Fibroblast of villous mesenchyme (primary cell): ENCODE results near the gene SPACDR. TPM values are rescaled to one million over a fixed set of nuclear protein-coding genes. Genes with fewer than 3 reads are reported as not detected.
"Not testable (repeated sequence)": the region's sequence is repeated elsewhere in the genome, so short reads cannot be mapped to it uniquely, and the experiment has no call there.

Experiments
- DNase-seq: peaks from one replicate; pipeline ENCODE4 v3.0.0-alpha.2; 2010; ENCODE audit warnings: low read depth
- H3K4me3 ChIP-seq: 2 replicates; pipeline ENCODE4 v1.5.1; 2011; ENCODE audit warnings: low read depth, mild to moderate bottlenecking, low read length
- total RNA-seq: library from RNA; depleted of rRNA; stranded (reverse); fragments of >200 nt; gene quantifications from 2 replicates; pipeline ENCODE4 v1.2.3, GENCODE V29; 2012
- TF ChIP-seq, protein P1 (sequence below): IDR thresholded peaks from 2 replicates; pipeline ENCODE4 v1.5.1; 2012; ENCODE audit warnings: low read depth, mild to moderate bottlenecking, low read length; ENCODE audit not compliant: insufficient read depth

Gene SPACDR, protein sequence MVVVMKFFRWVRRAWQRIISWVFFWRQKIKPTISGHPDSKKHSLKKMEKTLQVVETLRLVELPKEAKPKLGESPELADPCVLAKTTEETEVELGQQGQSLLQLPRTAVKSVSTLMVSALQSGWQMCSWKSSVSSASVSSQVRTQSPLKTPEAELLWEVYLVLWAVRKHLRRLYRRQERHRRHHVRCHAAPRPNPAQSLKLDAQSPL
- not detected in 2 replicates for total RNA-seq

DNA sequence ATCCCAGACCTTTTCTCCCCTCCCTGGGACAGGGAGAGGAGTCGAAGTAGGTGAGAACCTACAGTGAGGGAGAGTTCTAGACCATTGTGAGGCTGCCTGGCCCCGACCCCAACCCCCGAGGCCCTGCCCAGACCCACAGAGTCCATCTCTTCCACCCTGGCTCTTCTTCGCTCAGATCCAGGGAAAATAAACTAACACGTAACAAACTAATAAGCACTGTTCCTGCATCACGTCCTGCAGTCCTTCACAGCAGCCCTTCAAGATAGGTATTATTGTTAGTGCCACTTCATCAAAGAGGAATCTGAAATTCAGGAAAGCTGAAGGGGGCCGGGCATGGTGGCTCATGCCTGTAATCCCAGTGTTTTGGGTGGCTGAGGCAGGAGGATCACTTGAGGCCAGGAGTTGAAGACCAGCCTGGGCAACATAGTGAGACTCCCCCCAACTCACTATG lies at the start of gene SPACDR:
TSS of gene SPACDR (minus strand) at position 51 of the 451 bp plus-strand sequence. CDS start 235 bp downstream, outside the sequence.
- no peak within 1 kb of the TSS for H3K4me3 ChIP-seq
- no peak for DNase-seq
- TF ChIP-seq, protein P1, sequence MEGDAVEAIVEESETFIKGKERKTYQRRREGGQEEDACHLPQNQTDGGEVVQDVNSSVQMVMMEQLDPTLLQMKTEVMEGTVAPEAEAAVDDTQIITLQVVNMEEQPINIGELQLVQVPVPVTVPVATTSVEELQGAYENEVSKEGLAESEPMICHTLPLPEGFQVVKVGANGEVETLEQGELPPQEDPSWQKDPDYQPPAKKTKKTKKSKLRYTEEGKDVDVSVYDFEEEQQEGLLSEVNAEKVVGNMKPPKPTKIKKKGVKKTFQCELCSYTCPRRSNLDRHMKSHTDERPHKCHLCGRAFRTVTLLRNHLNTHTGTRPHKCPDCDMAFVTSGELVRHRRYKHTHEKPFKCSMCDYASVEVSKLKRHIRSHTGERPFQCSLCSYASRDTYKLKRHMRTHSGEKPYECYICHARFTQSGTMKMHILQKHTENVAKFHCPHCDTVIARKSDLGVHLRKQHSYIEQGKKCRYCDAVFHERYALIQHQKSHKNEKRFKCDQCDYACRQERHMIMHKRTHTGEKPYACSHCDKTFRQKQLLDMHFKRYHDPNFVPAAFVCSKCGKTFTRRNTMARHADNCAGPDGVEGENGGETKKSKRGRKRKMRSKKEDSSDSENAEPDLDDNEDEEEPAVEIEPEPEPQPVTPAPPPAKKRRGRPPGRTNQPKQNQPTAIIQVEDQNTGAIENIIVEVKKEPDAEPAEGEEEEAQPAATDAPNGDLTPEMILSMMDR, result no peak

DNA sequence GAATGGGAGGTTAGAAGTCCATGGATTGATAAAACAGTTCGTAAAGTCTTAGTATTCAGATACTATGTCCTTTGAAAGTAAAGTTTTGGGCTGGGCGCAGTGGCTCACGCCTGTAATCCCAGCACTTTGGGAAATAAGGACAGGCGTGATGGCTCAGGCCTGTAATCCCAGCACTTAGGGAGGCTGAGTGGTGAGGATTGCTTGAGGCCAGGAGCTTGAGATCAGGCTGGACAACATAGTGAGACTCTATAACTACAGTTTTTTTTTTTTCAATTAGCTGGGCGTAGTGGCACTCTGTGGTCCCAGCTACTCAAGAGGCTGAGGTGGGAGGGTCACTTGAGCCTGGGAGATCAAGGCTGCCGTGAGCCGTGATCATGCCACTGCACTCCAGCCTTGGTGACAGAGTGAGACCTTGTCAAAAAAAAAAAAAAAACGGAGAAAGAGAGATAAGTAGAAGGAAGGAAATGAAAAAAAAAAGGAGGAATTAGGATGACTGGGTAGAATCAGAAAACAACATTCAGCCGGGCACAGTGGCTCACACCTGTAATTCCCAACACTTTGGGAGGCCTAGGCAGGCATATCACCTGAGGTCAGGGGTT lies 49.3 kb upstream of the SPACDR start:
- H3K4me3 ChIP-seq, result no peak overlapping the region
- DNase-seq, result no peak
- TF ChIP-seq, protein P1, result no peak

DNA sequence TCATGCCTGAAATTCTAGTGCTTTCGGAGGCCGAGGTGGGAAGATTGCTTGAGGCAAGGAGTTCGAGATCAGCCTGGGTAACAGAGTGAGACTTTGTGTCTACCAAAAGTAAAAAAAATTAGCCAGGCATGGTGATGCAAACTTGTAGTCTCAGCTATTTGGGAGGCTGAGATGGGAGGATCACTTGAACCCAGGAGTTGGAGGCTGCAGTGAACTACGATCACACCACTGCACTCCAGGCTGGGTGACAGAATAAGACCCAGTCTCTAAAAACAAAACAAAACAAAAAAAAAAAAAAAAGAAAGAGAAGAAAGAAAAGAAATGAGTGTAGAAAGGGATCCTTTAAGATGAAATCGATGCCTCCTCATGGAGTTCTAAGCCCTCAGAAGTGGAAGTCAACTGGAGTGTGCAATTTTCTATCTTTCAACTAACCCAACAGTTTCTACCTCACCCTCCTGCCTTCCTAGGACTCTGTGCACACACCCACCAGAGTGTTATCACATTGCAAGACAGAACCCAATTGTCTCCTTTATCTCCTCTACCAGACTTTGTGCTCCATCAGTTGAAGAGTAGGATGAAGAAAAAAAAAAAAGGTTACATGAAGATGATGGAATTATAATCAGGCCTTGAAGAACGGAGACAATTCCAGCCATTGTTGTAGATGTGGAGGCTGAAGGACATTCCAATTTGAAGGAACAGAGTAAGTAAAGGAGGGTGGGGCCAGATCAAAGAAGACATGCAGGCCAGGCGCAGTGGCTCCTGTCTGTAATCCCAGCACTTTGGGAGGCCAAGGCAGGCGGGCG lies 46.6 kb upstream of the SPACDR start:
- H3K4me3 ChIP-seq, result no peak overlapping the region
- TF ChIP-seq, protein P1, result no peak
- no peak for DNase-seq

DNA sequence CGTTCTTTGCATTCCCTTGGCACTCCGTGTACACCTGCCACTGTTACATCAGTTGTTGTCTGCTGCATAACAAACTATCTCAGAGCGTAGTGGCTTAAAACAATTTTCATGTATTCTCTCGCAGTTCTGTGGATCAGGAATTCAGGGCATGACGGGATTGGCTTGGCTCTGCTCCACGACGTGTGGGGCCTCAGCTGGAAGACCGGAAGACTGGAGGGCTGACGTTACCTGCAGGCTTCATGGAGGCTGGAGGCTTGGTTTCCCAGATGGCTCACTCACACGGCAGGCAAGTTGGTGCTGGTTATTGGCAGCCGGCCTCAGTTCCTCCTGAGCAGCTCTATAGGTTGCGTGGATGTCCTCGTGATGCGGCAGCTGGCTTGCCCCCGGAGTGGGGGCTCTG lies 45.2 kb upstream of the SPACDR start:
- TF ChIP-seq, protein P1, result no peak
- no peak overlapping the region for H3K4me3 ChIP-seq
- DNase-seq, result peak; percentile 76

DNA sequence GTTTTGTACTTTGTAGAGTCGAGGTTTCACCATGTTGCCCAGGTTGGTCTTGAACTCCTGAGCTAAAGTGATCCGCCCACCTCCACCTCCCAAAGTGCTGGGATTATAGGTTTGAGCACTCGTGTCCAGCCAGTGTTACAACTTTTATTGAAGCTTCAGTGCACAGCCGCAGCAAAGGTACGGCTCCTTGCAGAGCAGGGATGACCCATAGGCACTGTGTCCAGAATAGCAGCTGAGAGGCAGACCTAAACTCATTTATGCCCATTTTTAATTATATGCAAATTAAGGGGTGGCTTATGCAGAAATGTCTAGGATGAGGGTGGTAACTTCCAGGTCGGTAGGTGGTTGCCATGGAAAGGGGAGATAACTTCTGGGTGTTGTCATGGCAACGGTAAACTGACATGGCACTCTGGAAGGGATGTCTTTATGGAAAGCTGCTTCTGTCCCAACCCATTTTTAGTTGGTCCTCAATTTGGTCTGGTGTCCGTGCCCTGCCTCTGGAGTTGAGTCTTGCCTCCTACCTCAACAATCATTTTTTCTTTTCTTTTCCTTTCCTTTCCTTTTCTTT lies 42.4 kb upstream of the SPACDR start:
- TF ChIP-seq, protein P1, result no peak
- H3K4me3 ChIP-seq, result no peak overlapping the region

DNA sequence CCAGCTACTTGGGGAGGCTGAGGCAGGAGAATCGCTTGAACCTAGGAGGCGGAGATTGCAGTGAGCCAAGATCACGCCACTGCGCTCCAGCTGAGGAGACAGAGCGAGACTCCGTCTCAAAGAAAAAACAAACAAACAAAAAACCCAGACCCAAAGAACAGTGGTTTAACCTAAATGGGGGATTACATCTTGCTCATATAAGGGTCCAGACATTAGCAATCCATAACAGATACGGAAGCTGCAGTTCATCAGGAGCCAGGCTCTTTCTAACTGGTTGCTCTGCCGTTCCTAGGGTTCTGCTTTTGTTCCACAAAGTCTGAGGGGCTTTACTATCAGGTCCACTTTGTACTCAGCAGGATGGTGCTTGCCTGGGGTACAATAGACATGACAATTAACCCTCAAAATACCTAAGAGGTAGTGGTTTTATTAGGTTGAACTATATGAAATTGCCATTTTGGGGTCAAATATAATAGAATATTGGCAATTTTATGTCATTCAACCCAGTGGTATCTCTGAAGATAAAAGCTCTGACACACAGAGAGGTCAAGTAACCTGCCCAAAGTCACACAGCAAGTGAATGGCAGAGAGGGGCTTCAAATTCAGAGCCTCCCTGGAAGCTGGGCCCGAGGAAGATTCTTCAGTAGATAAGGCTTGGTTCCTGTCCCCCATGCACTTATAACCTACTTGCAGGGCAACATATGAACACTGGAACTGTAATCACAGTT lies 41.0 kb upstream of the SPACDR start:
- DNase-seq, result no peak
- TF ChIP-seq, protein P1, result no peak
- no peak overlapping the region for H3K4me3 ChIP-seq

More for the DNA sequence above, 42.4 kb upstream of the SPACDR start:
- DNase-seq, result no peak

DNA sequence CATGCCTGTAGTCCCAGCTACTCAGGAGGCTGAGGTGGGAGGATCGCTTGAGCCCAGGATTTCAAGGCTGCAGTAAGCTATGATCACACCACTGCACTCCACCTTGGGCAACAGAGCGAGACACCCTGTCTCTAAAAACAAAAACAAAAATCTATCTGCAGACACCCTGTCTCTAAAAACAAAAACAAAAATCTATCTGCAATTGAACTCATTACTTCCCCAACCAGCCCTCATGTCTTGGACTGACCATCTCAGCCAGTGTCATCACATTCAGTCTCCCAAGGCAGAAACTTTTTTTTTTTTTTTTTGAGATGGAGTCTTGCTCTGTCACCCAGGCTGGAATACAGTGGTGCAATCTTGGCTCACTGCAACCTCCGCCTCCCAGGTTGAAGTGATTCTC lies 40.0 kb upstream of the SPACDR start:
- peak; percentile 37 for DNase-seq
- not testable (repeated sequence) for H3K4me3 ChIP-seq

DNA sequence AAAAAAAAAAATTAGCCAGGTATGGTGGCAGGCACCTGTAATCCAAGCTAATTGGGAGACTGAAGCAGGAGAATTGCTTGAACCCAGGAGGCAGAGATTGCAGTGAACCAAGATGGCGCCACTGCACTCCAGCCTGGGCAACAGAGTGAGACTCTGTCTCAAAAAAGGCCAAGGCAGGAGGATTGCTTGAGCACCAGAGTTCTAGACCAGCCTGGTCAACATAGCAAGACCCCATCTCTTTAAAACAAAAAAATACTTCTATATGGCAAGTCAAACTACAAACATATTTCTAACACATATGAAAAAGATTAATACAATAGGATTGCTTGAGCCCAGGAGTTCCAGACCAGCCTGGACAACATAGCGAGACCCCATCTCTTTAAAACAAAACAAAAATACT lies 36.7 kb upstream of the SPACDR start:
- H3K4me3 ChIP-seq, DNase-seq: not testable (repeated sequence)
